Activated T-cell treated with anti-CD3 and anti-CD28 coated beads, Interleukin-2, amount 50 U/mL, for 4 hours (primary cell): Measurements from ENCODE around the gene TMEM125. TPM values are rescaled to one million over a fixed set of nuclear protein-coding genes. Genes with fewer than 3 reads are reported as not detected.

Experiments used
- ATAC-seq, 2 donors: fragments of 200-7000 bp; cut with Tn5 transposase; one replicate each; pipeline ENCODE4 v1.10.0; 2021
- DNase-seq: peaks from one replicate; pipeline ENCODE4 v3.0.0-alpha.2; 2020
- H3K27me3 Mint-ChIP-seq: one replicate; pipeline ENCODE4 v1.8.0; 2021; ENCODE audit warnings: low read depth, mixed read lengths
- H3K36me3 Mint-ChIP-seq: one replicate; pipeline ENCODE4 v1.8.0; 2022; ENCODE audit warnings: mixed read lengths; ENCODE audit not compliant: insufficient read depth
- H3K4me1 Mint-ChIP-seq: one replicate; pipeline ENCODE4 v1.8.0; 2021; ENCODE audit warnings: low read depth, mixed read lengths
- H3K4me3 Mint-ChIP-seq: one replicate; pipeline ENCODE4 v1.8.0; 2021; ENCODE audit warnings: mild to moderate bottlenecking, moderate library complexity, mixed read lengths
- H3K9me3 Mint-ChIP-seq: one replicate; pipeline ENCODE4 v1.8.0; 2021; ENCODE audit warnings: mixed read lengths
- total RNA-seq, 3 donors: library from RNA; stranded (reverse); gene quantifications; one replicate each; pipeline ENCODE4 v1.2.1, GENCODE V29; 2021

The TMEM125 gene
- total RNA-seq, 3 donors from 2014 or later, result not detected

DNA sequence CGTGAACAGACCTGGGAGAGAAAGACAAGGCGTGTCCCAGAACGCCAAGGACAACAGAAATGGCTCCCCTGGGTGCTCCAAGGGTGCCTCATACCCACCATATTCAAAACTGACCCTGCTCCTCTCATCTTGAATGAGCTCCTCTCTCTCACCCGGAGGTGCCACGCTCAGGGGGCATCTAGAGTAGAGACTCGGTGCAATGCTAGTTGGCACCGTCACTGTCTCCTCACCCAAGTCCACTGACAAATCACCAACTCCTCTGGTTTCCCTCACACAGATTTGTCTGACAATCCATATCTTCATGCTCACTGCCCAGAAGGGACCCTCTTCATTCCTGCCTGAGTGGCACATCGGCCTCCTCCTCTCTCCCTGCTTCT is 5.0 kb downstream of the TMEM125 start:
- DNase-seq (no peak), ATAC-seq (no peak)
- Mint-ChIP-seq H3K4me1 (peaks cover 24% of the 10 kb centered on the region), H3K36me3 (peaks cover 2% of the 10 kb centered on the region), H3K27me3 (peaks cover 12% of the 10 kb centered on the region), H3K4me3 (no peak overlapping the region), H3K9me3 (peaks cover 3% of the 10 kb centered on the region)

DNA sequence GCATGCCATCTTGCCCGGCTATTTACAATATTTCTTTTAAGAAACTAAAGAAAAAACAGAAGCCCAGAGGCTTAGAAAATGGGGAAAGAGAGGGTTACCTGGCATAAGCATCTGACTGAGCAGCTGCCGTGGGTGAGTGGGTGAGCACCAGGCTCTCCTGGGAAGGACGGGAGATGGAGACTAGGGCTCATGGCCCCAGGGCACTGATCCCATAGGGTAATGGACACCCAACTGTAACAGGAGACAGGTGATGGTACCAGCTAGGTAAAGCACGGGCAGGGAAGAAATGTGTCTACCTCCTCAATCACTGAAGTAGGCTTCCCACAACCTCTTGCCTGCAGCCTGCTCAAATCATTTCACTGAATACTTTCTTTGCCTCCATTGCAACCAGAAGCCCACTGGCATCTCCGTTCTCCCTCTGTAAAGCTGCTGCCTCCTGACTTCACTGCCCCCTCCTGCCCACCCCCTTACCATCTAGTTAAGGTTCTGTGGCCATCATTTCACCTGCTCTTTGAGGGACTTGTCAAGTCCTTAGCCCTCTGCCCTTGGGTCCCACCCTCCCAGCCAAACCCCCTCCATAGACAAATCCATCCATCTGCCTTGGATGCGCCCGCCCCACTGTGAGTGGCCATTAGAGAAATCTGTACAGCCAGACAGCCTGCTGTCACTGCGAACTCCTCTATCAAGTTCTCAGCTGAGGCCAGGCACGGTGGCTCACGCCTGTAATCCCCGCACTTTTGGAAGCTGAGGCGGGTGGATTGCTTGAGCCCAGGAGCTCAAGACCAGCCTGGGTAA is 6.2 kb downstream of the TMEM125 start:
- Mint-ChIP-seq H3K36me3 (peaks cover 2% of the 10 kb centered on the region), H3K4me1 (peaks cover 18% of the 10 kb centered on the region), H3K4me3 (no peak overlapping the region), H3K9me3 (peaks cover 3% of the 10 kb centered on the region), H3K27me3 (peaks cover 16% of the 10 kb centered on the region)
- no peak for DNase-seq
- ATAC-seq, result no peak

DNA sequence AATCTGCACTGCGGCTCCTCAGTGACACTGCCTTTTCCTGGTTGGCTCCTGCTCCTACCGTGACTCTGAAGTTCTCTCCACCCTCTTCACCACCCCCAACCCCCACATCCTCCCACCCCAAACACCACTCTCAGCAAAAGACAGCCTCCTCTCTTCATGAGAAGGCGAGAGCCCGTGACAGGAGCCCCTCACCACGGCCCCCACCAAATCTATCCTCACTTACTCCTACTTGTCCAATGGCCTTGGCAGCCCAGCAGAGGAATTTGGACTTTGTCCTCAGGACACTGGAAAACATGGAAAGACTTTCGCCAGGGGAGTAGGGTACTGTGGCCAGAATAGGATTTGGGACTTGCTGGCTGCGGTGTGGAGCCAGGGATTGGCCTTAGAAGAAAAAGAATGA is 6.9 kb downstream of the TMEM125 start:
- ATAC-seq (no peak), DNase-seq (no peak)
- H3K36me3 Mint-ChIP-seq, result peaks cover 2% of the 10 kb centered on the region
- H3K27me3 Mint-ChIP-seq, result peaks cover 12% of the 10 kb centered on the region
- peaks cover 13% of the 10 kb centered on the region for H3K4me1 Mint-ChIP-seq
- peaks cover 3% of the 10 kb centered on the region for H3K9me3 Mint-ChIP-seq
- H3K4me3 Mint-ChIP-seq, result no peak overlapping the region

DNA sequence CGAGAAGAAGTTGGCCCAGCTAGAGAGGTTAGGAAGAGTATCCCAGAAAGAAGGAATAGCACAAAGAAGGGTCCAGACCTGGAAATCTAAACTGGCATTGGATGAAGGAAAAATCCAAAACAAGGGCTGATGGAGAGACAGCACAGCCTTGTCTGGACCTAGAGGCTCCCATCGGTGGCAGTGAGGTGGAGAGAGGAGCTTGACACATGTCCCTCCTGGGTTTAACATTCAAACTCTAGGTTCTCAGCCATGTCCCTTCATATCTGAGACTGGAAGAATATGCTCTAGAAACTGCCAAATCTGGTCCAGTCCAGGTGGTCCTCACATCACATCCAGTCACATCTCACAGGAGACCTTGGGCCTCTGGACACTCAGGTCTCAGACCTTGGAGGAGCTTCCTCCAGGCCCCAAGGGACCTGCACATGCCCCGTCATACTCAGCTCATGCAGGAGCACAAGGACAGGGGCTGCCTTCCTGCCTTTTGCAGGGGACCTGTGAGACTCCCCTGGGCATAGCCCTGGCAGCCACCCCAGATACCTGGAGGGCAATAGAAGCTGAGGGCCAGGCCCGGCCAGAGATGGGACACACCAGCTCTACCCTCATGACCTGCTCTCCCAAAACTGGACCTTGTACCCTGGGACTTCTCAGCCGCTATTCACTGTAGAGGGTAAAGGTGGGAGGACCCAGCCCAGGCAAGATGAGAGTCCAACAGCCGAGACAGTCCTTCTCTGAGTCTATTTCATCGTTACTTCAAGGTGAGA is 7.5 kb downstream of the TMEM125 start:
- peaks cover 3% of the 10 kb centered on the region for H3K9me3 Mint-ChIP-seq
- H3K36me3 Mint-ChIP-seq, result peaks cover 2% of the 10 kb centered on the region
- H3K27me3 Mint-ChIP-seq, result peaks cover 8% of the 10 kb centered on the region
- peaks cover 11% of the 10 kb centered on the region for H3K4me1 Mint-ChIP-seq
- DNase-seq (no peak), ATAC-seq (no peak)
- H3K4me3 Mint-ChIP-seq, result no peak overlapping the region

DNA sequence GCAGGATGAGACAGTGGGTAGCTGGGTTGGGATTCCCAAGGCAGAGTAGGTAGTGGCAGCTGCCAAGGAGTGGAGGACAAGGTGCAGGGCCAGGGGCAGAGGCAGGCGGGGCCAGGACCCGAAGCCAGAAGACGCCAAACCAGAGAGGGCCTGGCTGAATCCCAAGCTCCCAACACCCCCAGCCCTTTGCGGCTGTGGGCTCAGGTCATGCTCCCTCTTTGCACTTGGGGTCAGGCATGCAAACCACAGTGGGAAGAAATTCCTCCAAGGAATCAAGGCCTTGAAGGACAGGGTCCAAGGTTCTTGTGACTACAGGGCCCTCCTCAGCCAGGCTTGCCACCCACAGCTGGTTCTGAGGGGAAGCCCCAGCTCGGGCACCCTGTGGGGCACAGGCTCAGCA is 9.4 kb downstream of the TMEM125 start:
- no peak for DNase-seq
- H3K9me3 Mint-ChIP-seq, result peaks cover 3% of the 10 kb centered on the region

DNA sequence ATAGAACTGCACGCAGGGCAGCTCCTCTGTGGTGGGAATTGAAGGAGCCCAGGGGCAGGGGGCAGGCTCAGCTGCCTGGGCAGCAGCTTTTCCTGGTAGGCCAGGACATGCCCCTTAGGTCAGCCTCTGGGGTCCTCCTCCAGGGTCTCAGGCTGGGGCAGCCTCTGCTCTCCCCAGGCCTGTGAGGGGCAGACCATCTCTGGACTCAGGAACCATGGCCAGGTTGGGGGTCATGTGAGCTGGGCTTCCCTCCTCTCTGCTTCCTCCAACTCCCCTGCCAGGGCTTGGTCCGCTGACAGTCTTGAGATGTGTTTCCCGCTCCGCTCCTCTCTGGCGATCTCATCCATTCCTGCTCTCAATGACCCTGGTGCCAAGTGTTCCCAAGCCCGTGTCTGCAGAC is 9.9 kb downstream of the TMEM125 start:
- DNase-seq, result no peak
- peaks cover 5% of the 10 kb centered on the region for H3K4me1 Mint-ChIP-seq
- no peak overlapping the region for H3K4me3 Mint-ChIP-seq
- peaks cover 8% of the 10 kb centered on the region for H3K27me3 Mint-ChIP-seq
- no peaks in the 10 kb centered on the region for H3K36me3 Mint-ChIP-seq
- H3K9me3 Mint-ChIP-seq, result no peaks in the 10 kb centered on the region
- no peak for ATAC-seq

More for the DNA sequence above, 9.4 kb downstream of the TMEM125 start:
- H3K4me1 Mint-ChIP-seq, result peaks cover 10% of the 10 kb centered on the region
- H3K36me3 Mint-ChIP-seq, result peaks cover 2% of the 10 kb centered on the region
- H3K27me3 Mint-ChIP-seq, result peaks cover 8% of the 10 kb centered on the region
- no peak overlapping the region for H3K4me3 Mint-ChIP-seq
- no peak for ATAC-seq

DNA sequence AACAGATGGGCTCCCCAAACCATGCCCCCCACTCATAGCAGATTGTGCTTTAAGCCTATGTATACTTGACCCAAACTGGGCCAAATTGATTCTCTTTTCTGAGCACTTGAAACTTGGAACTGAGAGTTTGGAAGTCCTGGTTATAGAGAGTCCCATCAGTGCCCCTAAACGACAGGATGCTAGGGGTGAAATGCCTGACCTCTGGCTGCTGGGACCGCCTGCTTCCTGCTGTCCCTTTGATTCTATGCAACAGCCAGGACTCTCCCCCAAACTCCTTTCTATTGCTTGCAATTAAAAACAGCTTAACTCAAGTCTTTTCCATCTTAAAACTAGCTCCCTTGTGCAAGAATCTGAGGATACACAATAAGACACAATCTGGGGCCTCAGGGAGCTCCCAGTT is 10.9 kb downstream of the TMEM125 start:
- Mint-ChIP-seq H3K9me3 (no peaks in the 10 kb centered on the region), H3K27me3 (peaks cover 10% of the 10 kb centered on the region), H3K36me3 (no peaks in the 10 kb centered on the region), H3K4me1 (no peaks in the 10 kb centered on the region), H3K4me3 (no peak overlapping the region)
- DNase-seq, result no peak
- no peak for ATAC-seq

DNA sequence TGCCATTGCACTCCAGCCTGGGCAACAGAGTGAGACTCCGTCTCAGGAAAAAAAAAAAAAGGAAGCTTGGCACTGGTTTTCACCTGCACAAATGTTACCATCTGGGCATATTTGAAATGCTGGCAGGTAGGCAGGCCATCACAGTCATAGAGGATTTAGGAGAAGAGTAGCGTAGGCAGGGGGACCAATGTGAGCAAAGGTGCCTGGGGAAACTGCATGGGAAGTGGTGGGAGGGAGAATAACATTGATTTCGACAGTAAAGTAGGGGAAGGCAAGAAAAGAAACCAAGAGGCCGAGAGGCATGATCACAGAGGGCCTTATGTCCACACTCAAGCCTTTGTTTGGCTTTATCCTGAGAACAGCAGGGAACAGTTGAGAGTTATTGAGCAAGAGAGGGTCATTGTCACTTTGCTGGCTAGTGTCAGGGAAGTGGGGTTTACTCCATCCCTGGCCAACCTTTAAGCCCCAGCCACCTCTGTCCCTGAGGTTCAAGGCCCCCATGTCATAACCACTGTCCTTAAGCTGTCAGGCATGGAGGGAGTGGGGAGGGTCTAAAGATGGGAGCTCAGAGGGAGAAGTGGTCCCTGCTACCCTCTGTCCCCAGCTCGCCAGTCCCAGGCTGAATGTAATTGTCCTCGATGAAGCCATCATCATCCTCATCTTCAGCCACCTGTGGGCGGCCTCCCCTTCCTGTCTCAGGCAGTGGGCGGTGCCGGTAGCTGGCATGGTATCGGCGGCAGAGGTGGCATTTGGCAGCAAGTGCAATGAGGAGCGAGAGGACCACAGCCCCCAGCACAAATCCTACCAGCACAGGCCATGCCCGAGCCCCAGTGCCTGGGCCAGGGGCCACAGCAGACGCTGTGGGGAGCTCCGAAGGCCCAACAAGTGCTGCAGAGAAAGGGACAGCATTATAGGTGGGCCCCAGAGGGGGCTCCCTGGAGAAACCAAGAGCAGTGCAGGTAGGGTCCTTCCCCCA is 12.7 kb downstream of the TMEM125 start:
- DNase-seq (no peak), ATAC-seq (no peak)
- no peaks in the 10 kb centered on the region for H3K4me1 Mint-ChIP-seq
- no peaks in the 10 kb centered on the region for H3K9me3 Mint-ChIP-seq
- peaks cover 15% of the 10 kb centered on the region for H3K27me3 Mint-ChIP-seq
- no peak overlapping the region for H3K4me3 Mint-ChIP-seq
- H3K36me3 Mint-ChIP-seq, result no peaks in the 10 kb centered on the region

DNA sequence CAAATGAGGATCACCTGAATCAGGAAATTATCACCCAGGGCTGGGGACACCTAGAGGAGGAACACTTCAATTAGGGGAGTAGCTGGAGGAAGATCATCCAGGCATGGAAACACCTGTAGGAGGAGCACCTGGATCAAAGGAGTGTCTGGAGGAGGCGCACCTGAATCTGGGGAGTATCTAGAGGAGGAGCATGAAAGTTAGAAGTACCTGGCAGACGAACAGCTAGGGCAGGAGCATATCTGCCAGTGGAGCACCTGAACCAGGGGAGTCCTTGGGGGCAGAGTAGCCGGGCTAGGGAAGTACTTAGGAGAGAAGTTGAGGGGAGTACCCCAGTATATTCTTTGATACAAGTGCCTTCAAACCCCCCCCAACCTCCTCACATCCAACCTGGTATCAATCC is 14.3 kb downstream of the TMEM125 start:
- ATAC-seq, result no peak
- no peak for DNase-seq
- no peaks in the 10 kb centered on the region for H3K9me3 Mint-ChIP-seq
- H3K4me3 Mint-ChIP-seq, result no peak overlapping the region
- peaks cover 12% of the 10 kb centered on the region for H3K27me3 Mint-ChIP-seq
- no peaks in the 10 kb centered on the region for H3K4me1 Mint-ChIP-seq
- H3K36me3 Mint-ChIP-seq, result no peaks in the 10 kb centered on the region

DNA sequence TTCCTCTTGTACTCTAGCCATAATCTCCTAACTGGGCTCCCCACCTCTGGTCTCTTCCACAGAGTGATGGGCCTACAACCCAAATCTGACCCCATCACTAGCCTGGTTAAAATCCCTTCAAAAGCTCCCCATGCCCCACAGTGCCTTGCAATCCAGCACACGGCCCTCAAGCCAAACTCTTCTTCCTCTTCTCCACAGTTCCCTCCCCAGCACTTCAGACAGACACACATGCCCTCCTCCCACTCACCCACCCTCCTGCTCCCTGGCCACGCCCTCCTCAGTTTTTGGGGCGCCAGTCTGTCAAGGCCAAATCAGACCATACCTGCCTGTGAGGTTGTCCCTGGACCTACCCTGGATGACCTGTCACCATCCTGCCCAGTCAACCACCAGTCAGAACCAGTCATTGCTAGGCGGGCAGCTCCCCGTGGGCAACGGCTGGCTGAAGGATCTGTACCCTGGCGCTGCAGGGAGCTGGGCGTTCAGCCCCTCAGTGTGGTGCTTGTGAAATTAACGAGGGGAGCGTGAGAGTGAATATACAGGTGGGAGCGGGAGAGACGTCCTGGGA is 14.8 kb downstream of the TMEM125 start:
- H3K4me3 Mint-ChIP-seq, result no peak overlapping the region
- ATAC-seq, result no peak
- H3K9me3 Mint-ChIP-seq, result no peaks in the 10 kb centered on the region
- H3K27me3 Mint-ChIP-seq, result peaks cover 12% of the 10 kb centered on the region
- DNase-seq, result no peak
- H3K4me1 Mint-ChIP-seq, result no peaks in the 10 kb centered on the region
- no peaks in the 10 kb centered on the region for H3K36me3 Mint-ChIP-seq

DNA sequence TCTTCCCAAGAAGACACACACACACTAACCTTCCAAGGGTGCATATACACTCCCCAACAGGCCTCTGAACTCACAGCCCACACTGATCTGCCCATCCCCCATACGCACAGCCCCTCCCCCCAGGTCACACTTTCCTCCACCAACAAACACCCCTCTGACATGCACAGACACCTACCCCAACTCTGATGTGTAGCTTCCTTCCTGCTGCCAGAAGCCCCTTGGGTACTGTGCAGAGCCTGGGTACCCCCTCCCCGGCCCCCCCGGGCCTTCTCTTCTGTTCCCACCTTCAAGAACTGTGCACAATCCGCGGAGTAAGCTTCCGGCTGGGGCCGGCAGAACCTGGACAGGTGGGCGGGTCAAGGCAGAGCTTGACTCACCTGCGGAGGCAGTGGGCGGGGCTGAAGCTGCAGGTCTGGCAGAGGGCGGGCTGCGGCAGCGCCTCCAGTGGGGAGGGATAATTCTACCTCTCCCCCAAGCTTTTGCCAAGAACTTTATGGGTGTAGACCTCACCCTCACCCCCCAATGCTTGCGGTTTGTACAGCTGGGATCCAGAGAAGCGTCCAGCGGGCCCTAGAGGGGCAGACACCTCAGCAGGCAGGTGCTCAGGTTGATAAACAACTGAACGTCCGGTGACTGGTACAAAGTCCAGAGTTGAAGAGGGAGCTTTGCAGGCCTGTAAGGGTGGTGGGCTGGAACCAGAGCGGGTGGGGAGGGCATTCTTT is 15.6 kb downstream of the TMEM125 start, which contains the start of gene C1orf210:
Gene C1orf210, minus strand, starts transcription at position 313 of the 722 bp plus-strand sequence. CDS start 2,311 bp downstream, outside the sequence.
- ATAC-seq (no peak), DNase-seq (no peak)
- Mint-ChIP-seq H3K4me1 (no peaks in the 10 kb centered on the region), H3K36me3 (no peaks in the 10 kb centered on the region), H3K4me3 (no peak within 1 kb of the TSS), H3K27me3 (peaks cover 9% of the 10 kb centered on the region), H3K9me3 (no peaks in the 10 kb centered on the region)

DNA sequence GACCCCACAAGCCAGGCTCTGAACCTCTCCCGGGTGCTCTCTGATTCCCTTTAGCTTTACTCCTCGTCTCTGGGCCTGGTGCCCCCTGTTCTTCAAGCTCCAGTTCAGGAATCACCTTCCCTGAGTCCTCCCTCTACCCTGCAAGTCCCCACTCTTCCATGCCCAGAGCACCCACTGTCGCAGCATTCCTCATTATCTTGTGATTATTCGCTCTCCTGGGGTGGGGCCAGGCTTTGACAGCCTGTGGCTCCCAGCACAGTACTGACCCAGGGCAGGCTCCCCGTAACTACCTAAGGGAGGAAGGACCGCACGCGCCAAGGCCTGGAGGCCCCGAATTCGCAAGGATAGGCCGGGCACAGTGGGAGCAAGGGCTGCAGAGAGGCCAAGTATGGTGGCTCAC is 16.3 kb downstream of the TMEM125 start:
- H3K36me3 Mint-ChIP-seq, result no peaks in the 10 kb centered on the region
- H3K9me3 Mint-ChIP-seq, result no peaks in the 10 kb centered on the region
- H3K4me3 Mint-ChIP-seq, result no peak overlapping the region
- no peaks in the 10 kb centered on the region for H3K4me1 Mint-ChIP-seq
- DNase-seq (no peak), ATAC-seq (no peak)
- peaks cover 8% of the 10 kb centered on the region for H3K27me3 Mint-ChIP-seq

DNA sequence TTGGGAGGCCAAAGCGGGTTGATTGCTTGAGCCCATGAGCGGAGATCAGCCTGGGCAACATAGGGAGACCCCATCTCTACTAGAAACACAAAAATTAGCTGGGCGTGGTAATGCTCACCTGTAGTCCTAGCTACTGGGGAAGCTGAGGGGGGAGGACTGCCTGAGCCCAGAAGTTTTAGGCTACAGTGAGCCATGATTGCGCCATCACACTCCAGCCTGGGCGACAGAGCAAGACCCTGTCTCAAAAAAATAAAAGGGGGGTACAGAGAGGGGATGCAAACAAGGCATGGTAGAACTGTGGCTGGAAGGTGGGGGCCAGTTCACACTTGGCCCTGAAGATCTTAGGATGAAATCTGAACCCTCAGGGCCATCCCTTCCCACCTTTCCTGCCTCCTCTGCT is 16.8 kb downstream of the TMEM125 start:
- no peak overlapping the region for H3K4me3 Mint-ChIP-seq
- peaks cover 8% of the 10 kb centered on the region for H3K27me3 Mint-ChIP-seq
- no peaks in the 10 kb centered on the region for H3K36me3 Mint-ChIP-seq
- no peaks in the 10 kb centered on the region for H3K4me1 Mint-ChIP-seq
- H3K9me3 Mint-ChIP-seq, result no peaks in the 10 kb centered on the region
- ATAC-seq, result no peak
- no peak for DNase-seq
